Neural crest cell (in vitro differentiated cells): ENCODE measurements around the gene DDX51. TPM values are rescaled to one million over a fixed set of nuclear protein-coding genes. Genes with fewer than 3 reads are reported as not detected.
"Not testable (repeated sequence)": the region's sequence is repeated elsewhere in the genome, so short reads cannot be mapped to it uniquely, and the experiment has no call there.

ENCODE experiments used
- DNase-seq: peaks from one replicate; pipeline ENCODE4 v3.0.0; 2021; ENCODE audit warnings: low read depth, mixed read lengths, low spot score
- H3K27ac Mint-ChIP-seq: one replicate; pipeline ENCODE4 v1.8.0; 2021; ENCODE audit warnings: mild to moderate bottlenecking, mixed read lengths; ENCODE audit not compliant: unreplicated experiment
- H3K27me3 Mint-ChIP-seq: 2 replicates; pipeline ENCODE4 v1.8.0; 2021; ENCODE audit warnings: low read depth, mild to moderate bottlenecking, mixed read lengths
- H3K36me3 Mint-ChIP-seq: 2 replicates; pipeline ENCODE4 v1.8.0; 2021; ENCODE audit warnings: low read depth, mild to moderate bottlenecking, mixed read lengths
- H3K4me1 Mint-ChIP-seq: 2 replicates; pipeline ENCODE4 v1.8.0; 2021; ENCODE audit warnings: mixed read lengths
- H3K4me3 Mint-ChIP-seq: one replicate; pipeline ENCODE4 v1.8.0; 2021; ENCODE audit warnings: mild to moderate bottlenecking, mixed read lengths
- H3K9me3 Mint-ChIP-seq: 2 replicates; pipeline ENCODE4 v1.8.0; 2021; ENCODE audit warnings: mixed read lengths
- total RNA-seq: library from RNA; stranded (reverse); gene quantifications from 2 replicates; pipeline ENCODE4 v1.2.1, GENCODE V29; 2021
- TF ChIP-seq, protein P1 (sequence below): fragments of 200-600 bp; sonication (generic); conservative IDR thresholded peaks from 2 replicates; pipeline ENCODE4 v1.5.0; 2021; ENCODE audit warnings: antibody characterized with exemption, mild to moderate bottlenecking

Gene DDX51
- total RNA-seq, 1 donor from 2014 or later: 33.3 TPM

DNA sequence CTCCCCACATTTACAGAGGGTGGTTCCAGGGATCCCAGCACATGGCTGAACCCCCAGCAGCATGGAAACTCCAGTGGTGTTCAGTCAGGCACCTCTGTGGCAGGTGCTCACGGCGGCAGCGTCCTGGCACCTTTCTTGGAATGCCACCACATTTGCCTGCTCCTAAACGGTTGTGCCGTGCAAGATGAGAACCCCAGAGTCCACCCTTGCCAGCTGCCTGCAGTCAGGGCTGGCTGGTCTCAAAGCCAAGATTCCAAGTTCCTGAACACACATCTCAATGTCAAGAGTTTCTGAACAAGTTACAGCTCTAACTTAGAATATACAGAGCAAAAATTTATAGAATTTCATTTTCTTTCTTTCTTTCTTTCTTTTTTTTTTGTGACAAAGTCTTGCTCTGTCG is 38.7 kb downstream of the DDX51 start:
- TF ChIP-seq, protein P1, sequence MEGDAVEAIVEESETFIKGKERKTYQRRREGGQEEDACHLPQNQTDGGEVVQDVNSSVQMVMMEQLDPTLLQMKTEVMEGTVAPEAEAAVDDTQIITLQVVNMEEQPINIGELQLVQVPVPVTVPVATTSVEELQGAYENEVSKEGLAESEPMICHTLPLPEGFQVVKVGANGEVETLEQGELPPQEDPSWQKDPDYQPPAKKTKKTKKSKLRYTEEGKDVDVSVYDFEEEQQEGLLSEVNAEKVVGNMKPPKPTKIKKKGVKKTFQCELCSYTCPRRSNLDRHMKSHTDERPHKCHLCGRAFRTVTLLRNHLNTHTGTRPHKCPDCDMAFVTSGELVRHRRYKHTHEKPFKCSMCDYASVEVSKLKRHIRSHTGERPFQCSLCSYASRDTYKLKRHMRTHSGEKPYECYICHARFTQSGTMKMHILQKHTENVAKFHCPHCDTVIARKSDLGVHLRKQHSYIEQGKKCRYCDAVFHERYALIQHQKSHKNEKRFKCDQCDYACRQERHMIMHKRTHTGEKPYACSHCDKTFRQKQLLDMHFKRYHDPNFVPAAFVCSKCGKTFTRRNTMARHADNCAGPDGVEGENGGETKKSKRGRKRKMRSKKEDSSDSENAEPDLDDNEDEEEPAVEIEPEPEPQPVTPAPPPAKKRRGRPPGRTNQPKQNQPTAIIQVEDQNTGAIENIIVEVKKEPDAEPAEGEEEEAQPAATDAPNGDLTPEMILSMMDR: no peak
- peaks cover 4% of the 10 kb centered on the region for H3K36me3 Mint-ChIP-seq
- DNase-seq: no peak
- H3K27me3 Mint-ChIP-seq: no peaks in the 10 kb centered on the region
- no peaks in the 10 kb centered on the region for H3K9me3 Mint-ChIP-seq
- H3K4me3 Mint-ChIP-seq: no peak overlapping the region
- no peak overlapping the region for H3K27ac Mint-ChIP-seq
- H3K4me1 Mint-ChIP-seq: peaks cover 8% of the 10 kb centered on the region

DNA sequence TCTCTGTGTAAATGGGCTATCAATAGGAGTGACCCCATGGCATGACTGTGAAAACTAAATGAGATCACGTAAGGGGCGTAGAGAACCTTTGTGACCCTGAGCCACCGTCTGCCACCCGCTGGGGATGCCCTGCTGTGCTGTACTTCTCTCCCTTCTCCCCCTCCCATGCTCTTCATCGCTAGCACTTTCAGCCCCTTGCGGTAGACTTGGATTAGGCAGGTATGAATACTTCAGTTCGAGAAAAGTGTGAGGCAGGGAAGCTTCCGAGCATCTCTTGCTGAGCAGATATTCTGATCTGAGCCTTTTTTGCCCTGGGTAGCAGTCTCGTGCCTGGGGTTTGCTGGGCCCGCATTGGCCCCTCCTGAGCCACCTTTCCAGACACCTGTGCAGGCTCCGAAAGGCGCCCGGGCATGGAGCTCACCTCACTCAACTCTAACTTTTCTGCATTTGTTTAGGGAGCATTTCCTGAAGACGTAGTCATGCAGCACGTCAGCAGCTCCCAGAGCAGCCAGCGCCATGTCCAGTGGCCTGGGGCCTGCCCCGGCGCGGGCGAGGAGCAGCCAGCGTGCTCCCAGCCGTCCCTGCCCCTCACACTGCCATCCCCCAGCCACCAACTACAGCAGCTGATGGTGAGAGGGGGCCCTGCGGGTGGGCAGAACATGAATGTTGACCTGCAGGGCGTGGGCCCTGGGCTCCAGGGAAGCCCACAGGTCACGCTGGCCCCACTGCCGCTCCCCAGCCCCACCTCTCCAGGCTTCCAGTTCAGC is 40.4 kb downstream of the DDX51 start:
- Mint-ChIP-seq H3K36me3 (peaks cover 4% of the 10 kb centered on the region), H3K9me3 (no peaks in the 10 kb centered on the region), H3K27me3 (no peaks in the 10 kb centered on the region), H3K4me1 (peaks cover 6% of the 10 kb centered on the region), H3K27ac (peak overlapping the region; percentile 59), H3K4me3 (no peak overlapping the region)
- TF ChIP-seq, protein P1: no peak
- no peak for DNase-seq

DNA sequence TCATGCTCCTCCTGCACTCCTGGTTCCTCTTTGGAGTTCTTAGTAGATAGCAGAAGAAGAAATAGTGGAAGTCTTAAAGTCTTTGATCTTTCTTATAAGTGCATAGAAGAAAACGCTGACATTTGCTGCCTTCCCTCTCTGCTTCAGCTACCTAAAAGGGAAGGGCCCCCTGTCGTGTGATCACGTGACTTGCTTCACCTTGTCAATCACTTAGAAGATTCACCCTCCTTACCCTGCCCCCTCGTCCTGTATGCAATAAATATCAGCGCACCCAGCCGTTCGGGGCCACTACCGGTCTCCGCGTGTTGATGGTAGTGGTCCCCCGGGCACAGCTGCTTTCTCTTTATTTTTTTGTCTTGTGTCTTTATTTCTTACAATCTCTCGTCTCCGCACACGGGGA is 41.0 kb downstream of the DDX51 start:
- not testable (repeated sequence) for H3K4me3 Mint-ChIP-seq

DNA sequence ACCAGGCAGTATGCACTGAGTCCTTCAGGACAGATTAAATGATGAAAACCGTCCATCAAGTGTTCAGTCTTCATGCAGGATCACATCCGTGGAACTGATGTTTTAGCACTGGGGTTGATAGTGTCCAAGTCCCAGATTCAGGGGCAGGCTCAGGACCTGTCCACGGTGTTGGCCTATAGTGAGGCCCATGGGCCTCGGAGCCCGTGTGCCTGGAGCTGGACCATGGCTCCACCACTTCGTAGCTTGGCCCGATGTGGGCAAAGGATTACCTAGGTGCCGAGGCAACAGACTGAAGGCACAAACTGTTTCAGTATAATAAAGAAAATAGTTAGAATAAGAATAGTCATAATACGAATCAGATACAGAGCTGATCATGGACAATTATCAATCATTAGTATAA is 41.8 kb downstream of the DDX51 start:
- Mint-ChIP-seq H3K9me3 (no peaks in the 10 kb centered on the region), H3K4me3 (no peak overlapping the region)
- DNase-seq: no peak

More for the DNA sequence above, 41.0 kb downstream of the DDX51 start:
- H3K4me1 Mint-ChIP-seq, H3K27me3 Mint-ChIP-seq, H3K9me3 Mint-ChIP-seq, DNase-seq, H3K36me3 Mint-ChIP-seq: not testable (repeated sequence)
- H3K27ac Mint-ChIP-seq: peak overlapping the region; percentile 59

DNA sequence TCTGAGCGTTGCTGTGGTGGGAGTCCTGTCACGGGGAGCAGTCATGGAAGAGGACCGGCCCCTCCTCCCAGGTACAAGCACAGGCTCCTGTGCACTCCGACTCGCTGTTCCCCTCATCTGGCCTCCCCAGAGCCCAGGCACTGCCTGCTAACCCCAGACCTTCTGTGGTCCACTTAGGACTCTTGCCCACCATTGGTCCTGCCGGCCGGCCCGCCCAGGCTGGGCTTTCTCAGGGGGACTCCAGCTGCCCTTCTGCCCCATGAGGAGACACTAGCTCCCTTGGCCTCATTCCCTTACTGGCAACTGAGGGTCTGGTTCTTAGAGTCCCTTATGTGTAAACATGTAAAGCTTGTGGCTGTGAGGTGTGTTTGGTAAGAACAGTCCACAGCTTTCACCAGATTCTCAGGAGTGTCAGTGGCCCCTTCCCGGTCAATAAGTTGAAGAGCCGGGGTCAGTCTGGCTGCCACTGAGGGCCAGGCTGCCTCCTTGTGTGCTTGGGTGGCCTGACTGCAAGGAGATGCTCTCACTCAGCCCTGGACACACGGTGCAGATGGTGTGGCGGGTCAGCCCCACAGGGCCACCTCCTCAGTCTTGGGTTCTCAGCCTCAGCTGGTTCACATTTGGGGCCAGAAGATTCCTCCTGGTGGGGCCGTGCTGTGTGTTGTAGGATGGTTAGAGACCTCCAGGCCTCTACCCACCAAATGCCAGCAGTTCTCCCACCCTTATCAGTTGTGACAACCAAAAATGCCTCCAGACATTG is 43.6 kb downstream of the DDX51 start:
- Mint-ChIP-seq H3K9me3 (no peaks in the 10 kb centered on the region), H3K4me1 (no peaks in the 10 kb centered on the region), H3K4me3 (no peak overlapping the region), H3K27me3 (no peaks in the 10 kb centered on the region), H3K27ac (no peak overlapping the region), H3K36me3 (peaks cover 8% of the 10 kb centered on the region)
- no peak for DNase-seq
- TF ChIP-seq, protein P1: no peak

More for the DNA sequence above, 41.8 kb downstream of the DDX51 start:
- Mint-ChIP-seq H3K36me3 (peaks cover 4% of the 10 kb centered on the region), H3K27ac (no peak overlapping the region), H3K4me1 (no peaks in the 10 kb centered on the region), H3K27me3 (no peaks in the 10 kb centered on the region)
- TF ChIP-seq, protein P1: no peak

DNA sequence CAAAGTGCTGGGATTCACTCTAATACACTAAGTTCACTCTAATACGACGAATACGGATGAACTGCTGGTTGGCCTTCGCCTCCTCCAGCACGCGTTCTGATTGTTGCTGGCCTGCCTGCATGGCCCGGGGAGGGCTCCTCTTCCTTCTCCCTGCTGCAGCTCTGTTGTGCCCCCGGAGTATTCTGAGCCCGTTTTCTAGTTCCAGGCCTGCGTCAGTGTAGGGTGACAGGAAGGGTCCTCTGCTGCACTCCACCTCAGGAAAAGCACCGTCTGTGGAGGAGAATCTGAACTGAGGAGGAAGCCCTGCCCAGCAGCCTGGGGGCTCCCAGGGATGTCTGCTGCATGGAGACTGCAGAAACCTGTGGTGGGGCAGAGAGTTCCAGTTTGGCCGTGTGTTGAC is 44.4 kb downstream of the DDX51 start:
- H3K4me1 Mint-ChIP-seq: no peaks in the 10 kb centered on the region
- no peaks in the 10 kb centered on the region for H3K27me3 Mint-ChIP-seq
- DNase-seq: no peak
- H3K4me3 Mint-ChIP-seq: no peak overlapping the region
- peaks cover 10% of the 10 kb centered on the region for H3K36me3 Mint-ChIP-seq
- TF ChIP-seq, protein P1: no peak
- H3K9me3 Mint-ChIP-seq: no peaks in the 10 kb centered on the region
- no peak overlapping the region for H3K27ac Mint-ChIP-seq
